CD4-positive, alpha-beta T cell (primary cell): ENCODE results near the gene CYTH3. TPM values are rescaled to one million over a fixed set of nuclear protein-coding genes. Genes with fewer than 3 reads are reported as not detected.

Source experiments
- ATAC-seq: fragments of 200-7000 bp; cut with Tn5 transposase; one replicate; pipeline ENCODE4 v1.10.0; 2022; ENCODE audit warnings: mild to moderate bottlenecking; ENCODE audit not compliant: poor library complexity
- CTCF ChIA-PET: fragments of 350-600 bp; sonication (Branson Sonifier 250); formaldehyde crosslinking; loops from one replicate; lab custom pipeline; 2021; ENCODE audit warnings: antibody characterized with exemption, inconsistent platforms; lab: Charles Lee
- POLR2A ChIA-PET: fragments of 350-600 bp; sonication (Branson Sonifier 250); formaldehyde crosslinking; loops from one replicate; lab custom pipeline; 2021; ENCODE audit warnings: antibody characterized with exemption, inconsistent platforms; lab: Charles Lee
- DNase-seq, 14 experiments: peaks; one replicate each; pipeline ENCODE4 v3.0.0-alpha.2; 2013 to 2020; ENCODE audit warnings: mixed read lengths in 2 of 14
- H3K27ac ChIP-seq, 2 donors: one replicate each; pipeline versions ENCODE4 v1.5.1 to v1.7.0; 2013; ENCODE audit warnings: low read length in 2 of 2, low read depth in 1 of 2, mild to moderate bottlenecking in 1 of 2
- H3K27me3 ChIP-seq, 2 experiments: 1 replicate in 1 of 2; 2 replicates in 1 of 2; pipeline versions ENCODE4 v1.6.1 to v1.7.0; 2013; ENCODE audit warnings: low read length in 2 of 2, control low read depth in 1 of 2, mild to moderate bottlenecking in 1 of 2, moderate library complexity in 1 of 2; ENCODE audit not compliant: insufficient read depth in 2 of 2, control insufficient read depth in 1 of 2
- H3K36me3 ChIP-seq: one replicate; pipeline ENCODE4 v1.6.1; 2013; ENCODE audit warnings: low read length, control low read depth; ENCODE audit not compliant: insufficient read depth
- H3K4me1 ChIP-seq: one replicate; pipeline ENCODE4 v1.6.1; 2013; ENCODE audit warnings: low read length, control low read depth; ENCODE audit not compliant: insufficient read depth
- H3K4me3 ChIP-seq: one replicate; pipeline ENCODE4 v1.5.1; 2013; ENCODE audit warnings: mild to moderate bottlenecking, low read length, moderate library complexity
- H3K9me3 ChIP-seq, 2 experiments: 1 replicate in 1 of 2; 2 replicates in 1 of 2; pipeline versions ENCODE4 v1.6.1 to v1.7.0; 2013; ENCODE audit warnings: low read length in 2 of 2, mild to moderate bottlenecking in 2 of 2, control low read depth in 1 of 2, moderate library complexity in 1 of 2; ENCODE audit not compliant: control insufficient read depth in 1 of 2, insufficient read depth in 1 of 2
- H3K27ac Mint-ChIP-seq: one replicate; pipeline ENCODE4 v1.8.0; 2020; ENCODE audit warnings: mixed read lengths
- H3K27me3 Mint-ChIP-seq: one replicate; pipeline ENCODE4 v1.8.0; 2021; ENCODE audit warnings: mixed read lengths
- H3K36me3 Mint-ChIP-seq: one replicate; pipeline ENCODE4 v1.8.0; 2021; ENCODE audit warnings: low read depth, mixed read lengths
- H3K4me1 Mint-ChIP-seq: one replicate; pipeline ENCODE4 v1.8.0; 2021; ENCODE audit warnings: low read depth, mixed read lengths
- H3K4me3 Mint-ChIP-seq: one replicate; pipeline ENCODE4 v1.8.0; 2020; ENCODE audit warnings: mild to moderate bottlenecking, mixed read lengths
- H3K9me3 Mint-ChIP-seq: one replicate; pipeline ENCODE4 v1.8.0; 2020; ENCODE audit warnings: mixed read lengths
- intact Hi-C, 2 experiments: fragments of 100-400 bp; cut with DNase I in 1 of 2; cut with micrococcal nuclease in 1 of 2; formaldehyde crosslinking; loops; one replicate each; pipeline versions ENCODE4 v1.15.1 to v1.9.0; 2023 to 2025; cut with DNase I, micrococcal nuclease
- total RNA-seq, 174 experiments: library from RNA in 2 of 174; stranded (reverse) in 2 of 174; gene quantifications; one replicate each; pipeline ENCODE4 v1.2.3 and lab custom pipeline; 2021 to 2026
- TF ChIP-seq, protein P1 (sequence below): fragments of 200-600 bp; IDR thresholded peaks from one replicate; pipeline ENCODE4 v1.8.0; 2022; ENCODE audit warnings: antibody characterized with exemption, mild to moderate bottlenecking

The CYTH3 gene
- total RNA-seq, 2 experiments from 2014 or later: 7.6 to 9.1 TPM

GRCh38 chr7:6175645-6176044 lies 96.8 kb downstream of the CYTH3 start:
- no peaks in the 10 kb centered on the region for H3K4me1 Mint-ChIP-seq
- Histone ChIP-seq H3K27ac (no peak overlapping the region), H3K4me1 (no peaks in the 10 kb centered on the region), H3K27me3 (no peaks in the 10 kb centered on the region), H3K9me3 (no peaks in the 10 kb centered on the region), H3K4me3 (no peak overlapping the region), H3K36me3 (peaks cover 7% of the 10 kb centered on the region)
- no peak overlapping the region for H3K4me3 Mint-ChIP-seq
- intact Hi-C loops: no loop called here
- no peaks in the 10 kb centered on the region for H3K9me3 Mint-ChIP-seq
- H3K36me3 Mint-ChIP-seq: no peaks in the 10 kb centered on the region
- ChIA-PET POLR2A (interaction anchor here (0.7 kb wide), 1 partner anchor 21 kb away, joined by 5 read pairs; no protein-coding TSS in a partner anchor), CTCF (interaction anchor here (0.8 kb wide), 1 partner anchor 8 kb away, joined by 3 read pairs; no protein-coding TSS in a partner anchor)
- DNase-seq (peak in 1 of 14 experiments; percentile 18), ATAC-seq (no peak)
- no peak overlapping the region for H3K27ac Mint-ChIP-seq
- H3K27me3 Mint-ChIP-seq: no peaks in the 10 kb centered on the region
- TF ChIP-seq, protein P1, sequence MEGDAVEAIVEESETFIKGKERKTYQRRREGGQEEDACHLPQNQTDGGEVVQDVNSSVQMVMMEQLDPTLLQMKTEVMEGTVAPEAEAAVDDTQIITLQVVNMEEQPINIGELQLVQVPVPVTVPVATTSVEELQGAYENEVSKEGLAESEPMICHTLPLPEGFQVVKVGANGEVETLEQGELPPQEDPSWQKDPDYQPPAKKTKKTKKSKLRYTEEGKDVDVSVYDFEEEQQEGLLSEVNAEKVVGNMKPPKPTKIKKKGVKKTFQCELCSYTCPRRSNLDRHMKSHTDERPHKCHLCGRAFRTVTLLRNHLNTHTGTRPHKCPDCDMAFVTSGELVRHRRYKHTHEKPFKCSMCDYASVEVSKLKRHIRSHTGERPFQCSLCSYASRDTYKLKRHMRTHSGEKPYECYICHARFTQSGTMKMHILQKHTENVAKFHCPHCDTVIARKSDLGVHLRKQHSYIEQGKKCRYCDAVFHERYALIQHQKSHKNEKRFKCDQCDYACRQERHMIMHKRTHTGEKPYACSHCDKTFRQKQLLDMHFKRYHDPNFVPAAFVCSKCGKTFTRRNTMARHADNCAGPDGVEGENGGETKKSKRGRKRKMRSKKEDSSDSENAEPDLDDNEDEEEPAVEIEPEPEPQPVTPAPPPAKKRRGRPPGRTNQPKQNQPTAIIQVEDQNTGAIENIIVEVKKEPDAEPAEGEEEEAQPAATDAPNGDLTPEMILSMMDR: no peak

DNA sequence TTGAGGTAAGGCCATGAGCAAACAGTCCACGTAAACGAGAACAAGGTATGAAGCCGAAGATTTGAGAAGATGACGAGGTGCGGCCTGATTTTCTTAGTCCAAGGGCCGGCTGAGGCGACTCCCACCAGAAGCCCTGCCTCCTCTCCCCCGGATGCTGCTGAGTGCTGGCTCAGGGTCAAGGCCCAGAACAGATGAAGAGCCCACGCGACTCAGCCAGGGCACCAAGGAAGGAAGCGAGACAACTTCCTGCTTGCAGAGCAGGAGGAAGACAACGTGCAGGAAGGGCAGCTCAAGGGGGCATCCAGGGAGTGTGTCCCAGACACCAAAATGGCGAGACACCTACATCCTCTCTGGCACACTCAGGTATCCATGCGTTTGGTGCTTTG lies 99.5 kb downstream of the CYTH3 start:
- H3K27ac ChIP-seq: no peak overlapping the region
- POLR2A ChIA-PET: no interaction called here
- intact Hi-C loops: no loop called here
- CTCF ChIA-PET: no interaction called here
- Mint-ChIP-seq H3K4me1 (no peaks in the 10 kb centered on the region), H3K4me3 (no peak overlapping the region), H3K9me3 (no peaks in the 10 kb centered on the region), H3K27me3 (no peaks in the 10 kb centered on the region), H3K36me3 (no peaks in the 10 kb centered on the region), H3K27ac (no peak overlapping the region)
- DNase-seq: no peak
- H3K27me3 ChIP-seq: no peaks in the 10 kb centered on the region
- H3K9me3 ChIP-seq: no peaks in the 10 kb centered on the region
- no peak for ATAC-seq
- H3K4me3 ChIP-seq: no peak overlapping the region
- TF ChIP-seq, protein P1: no peak
- peaks cover 7% of the 10 kb centered on the region for H3K36me3 ChIP-seq
- no peaks in the 10 kb centered on the region for H3K4me1 ChIP-seq

GRCh38 chr7:6172224-6172909 lies 100.1 kb downstream of the CYTH3 start:
- Histone ChIP-seq H3K36me3 (peaks cover 10% of the 10 kb centered on the region), H3K4me1 (no peaks in the 10 kb centered on the region), H3K27ac (no peak overlapping the region), H3K27me3 (no peaks in the 10 kb centered on the region), H3K4me3 (no peak overlapping the region), H3K9me3 (no peaks in the 10 kb centered on the region)
- Mint-ChIP-seq H3K27ac (no peak overlapping the region), H3K9me3 (no peaks in the 10 kb centered on the region), H3K4me1 (no peaks in the 10 kb centered on the region), H3K27me3 (no peaks in the 10 kb centered on the region), H3K4me3 (peak overlapping the region; percentile 34), H3K36me3 (no peaks in the 10 kb centered on the region)
- POLR2A ChIA-PET: no interaction called here
- DNase-seq (no peak), ATAC-seq (no peak)
- CTCF ChIA-PET: no interaction called here
- TF ChIP-seq, protein P1: no peak
- intact Hi-C loops: no loop called here
